Ammon's horn (tissue), 1 donor: ENCODE data around the gene ARAP3.
"Not testable (repeated sequence)": the region's sequence is repeated elsewhere in the genome, so short reads cannot be mapped to it uniquely, and the experiment has no call there.

ENCODE experiments used
- DNase-seq: peaks from one replicate; pipeline ENCODE4 v3.0.0-alpha.2; 2016; ENCODE audit warnings: low spot score

ARAP3 gene

GRCh38 chr5:141617682-141618029 is 64.4 kb downstream of the ARAP3 start:
- no peak for DNase-seq

DNA sequence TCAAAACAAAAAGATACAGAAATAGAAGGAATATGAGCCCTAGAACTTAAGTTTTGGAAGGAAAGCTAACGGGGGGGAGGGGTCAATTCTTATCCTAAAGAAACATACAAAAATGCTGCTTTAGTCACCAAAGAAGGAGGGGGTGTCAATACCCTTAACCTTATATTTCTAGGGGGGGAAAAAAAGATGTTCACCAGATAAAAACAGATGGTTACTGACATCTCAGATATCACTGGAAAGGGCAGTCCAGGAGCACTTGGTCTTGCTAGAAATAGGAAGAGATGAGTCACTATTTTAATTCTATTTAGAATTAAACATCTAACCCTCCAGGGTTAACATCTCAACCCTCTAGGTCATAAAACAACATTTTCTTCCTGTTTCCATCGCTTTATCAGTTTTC is 64.9 kb downstream of the ARAP3 start:
- DNase-seq = no peak

- no peak for DNase-seq
Measured at GRCh38 chr5:141615991-141616720, 65.9 kb downstream of the ARAP3 start.

- no peak for DNase-seq
Measured at GRCh38 chr5:141613344-141613743, 68.7 kb downstream of the ARAP3 start.

GRCh38 chr5:141611289-141611688 is 70.7 kb downstream of the ARAP3 start:
- DNase-seq = no peak

DNA sequence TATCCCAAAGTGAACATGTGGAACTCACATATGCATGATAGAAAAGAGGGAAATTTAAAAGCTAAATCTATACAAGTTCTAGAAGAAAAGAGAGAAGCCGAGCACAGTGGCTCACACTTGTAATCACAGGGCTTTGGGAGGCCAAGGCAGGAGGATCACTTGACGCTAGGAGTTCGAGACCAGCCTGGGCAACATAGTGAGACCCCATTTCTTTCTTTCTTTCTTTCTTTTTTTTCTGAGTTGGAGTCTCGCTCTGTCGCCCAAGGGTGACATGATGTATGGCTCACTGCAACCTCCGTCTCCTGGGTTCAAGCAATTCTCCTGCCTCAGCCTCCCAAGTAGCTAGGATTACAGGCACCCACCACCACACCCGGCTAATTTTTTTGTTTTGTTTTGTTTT is 72.1 kb downstream of the ARAP3 start:
- not testable (repeated sequence) for DNase-seq

DNA sequence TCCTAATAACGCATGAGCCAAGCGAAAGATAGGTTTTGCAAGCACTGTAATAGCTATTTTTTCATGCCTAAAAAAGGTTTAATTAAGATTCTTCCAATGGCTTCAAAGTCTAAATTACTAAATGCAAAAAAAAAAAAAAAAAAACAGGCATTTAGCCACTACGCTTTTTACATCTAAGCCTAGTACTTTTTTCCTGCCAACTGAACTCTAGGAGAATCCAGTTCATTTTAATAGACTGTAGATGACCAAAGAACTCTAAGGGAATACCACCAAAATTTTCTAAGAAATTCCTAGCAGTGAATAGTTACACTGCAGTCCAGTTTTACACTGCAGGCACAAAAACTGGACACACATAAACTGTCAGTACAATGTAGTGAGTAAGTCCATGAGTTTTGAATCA is 73.0 kb downstream of the ARAP3 start:
- DNase-seq = no peak

GRCh38 chr5:141608557-141608956 is 73.5 kb downstream of the ARAP3 start:
- no peak for DNase-seq

- DNase-seq = no peak
Measured at GRCh38 chr5:141608046-141608445, 74.0 kb downstream of the ARAP3 start.

GRCh38 chr5:141605523-141606277 is 76.3 kb downstream of the ARAP3 start:
- DNase-seq = peak; percentile 70

DNA sequence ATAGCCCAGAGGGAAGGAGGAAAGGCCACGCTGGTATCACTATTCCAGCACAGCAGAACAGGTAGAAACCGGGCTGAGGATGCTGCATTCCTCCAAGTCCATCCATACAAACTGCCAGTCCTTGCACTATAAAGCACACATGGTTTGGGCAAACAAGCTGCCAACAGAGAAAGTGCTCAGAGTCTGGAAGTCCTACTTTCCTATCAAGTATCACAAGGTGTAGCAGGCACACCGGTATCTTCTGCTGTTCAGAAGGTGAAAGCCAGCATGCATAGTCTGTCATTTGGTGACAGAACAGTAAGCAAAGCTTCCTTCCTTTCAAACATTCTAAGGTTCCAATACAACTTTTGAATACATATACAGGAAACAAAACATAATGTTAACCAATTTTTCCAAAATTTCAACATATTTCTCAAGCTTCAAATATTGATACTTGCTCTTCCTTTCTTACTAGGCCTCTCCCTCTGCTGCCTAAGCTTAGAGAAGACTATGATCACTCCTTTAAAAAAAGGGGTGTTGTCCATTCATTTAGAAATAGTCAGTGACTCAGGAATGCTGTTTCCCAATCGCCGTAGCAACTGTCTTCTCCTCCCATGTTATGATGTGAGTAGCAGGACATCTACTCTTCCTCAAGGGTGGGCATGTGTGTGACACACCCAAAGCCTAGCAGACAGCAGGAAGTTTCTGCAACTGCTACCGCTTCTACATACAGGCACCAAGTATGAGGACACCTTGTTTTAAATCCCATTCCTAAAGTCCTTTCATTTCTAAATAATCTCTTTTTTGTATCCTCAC is 77.9 kb downstream of the ARAP3 start:
- no peak for DNase-seq
